ENCODE results near the gene MREG.

DNA sequence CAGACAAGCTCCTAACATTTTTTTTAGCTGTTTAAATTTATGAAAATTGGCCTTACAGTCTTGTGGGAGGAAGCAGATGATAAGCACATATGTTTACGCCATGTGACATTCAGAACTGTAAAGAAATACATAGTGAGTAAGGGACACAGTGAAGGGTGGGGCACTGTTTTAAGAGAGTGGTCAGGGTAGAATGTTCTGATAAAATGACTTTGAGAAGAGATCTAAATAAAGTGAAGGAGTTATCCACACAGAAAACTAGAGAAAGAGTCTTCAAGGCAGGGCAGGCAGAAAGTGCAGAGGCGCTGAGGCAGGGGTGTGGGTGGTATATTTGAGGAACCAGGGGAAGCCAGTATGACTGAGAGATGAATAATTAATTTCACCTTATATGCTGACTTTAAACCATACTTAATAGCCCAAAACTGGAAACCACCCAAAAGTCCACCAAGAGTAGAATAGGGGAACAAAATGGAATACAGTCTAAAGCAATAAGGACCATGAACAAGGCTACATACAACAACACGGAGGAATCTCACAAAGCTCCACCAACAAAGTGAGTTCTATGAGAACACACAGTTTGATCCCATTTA, 8.6 kb downstream of the MREG start:
- TF ChIP-seq, protein P1, sequence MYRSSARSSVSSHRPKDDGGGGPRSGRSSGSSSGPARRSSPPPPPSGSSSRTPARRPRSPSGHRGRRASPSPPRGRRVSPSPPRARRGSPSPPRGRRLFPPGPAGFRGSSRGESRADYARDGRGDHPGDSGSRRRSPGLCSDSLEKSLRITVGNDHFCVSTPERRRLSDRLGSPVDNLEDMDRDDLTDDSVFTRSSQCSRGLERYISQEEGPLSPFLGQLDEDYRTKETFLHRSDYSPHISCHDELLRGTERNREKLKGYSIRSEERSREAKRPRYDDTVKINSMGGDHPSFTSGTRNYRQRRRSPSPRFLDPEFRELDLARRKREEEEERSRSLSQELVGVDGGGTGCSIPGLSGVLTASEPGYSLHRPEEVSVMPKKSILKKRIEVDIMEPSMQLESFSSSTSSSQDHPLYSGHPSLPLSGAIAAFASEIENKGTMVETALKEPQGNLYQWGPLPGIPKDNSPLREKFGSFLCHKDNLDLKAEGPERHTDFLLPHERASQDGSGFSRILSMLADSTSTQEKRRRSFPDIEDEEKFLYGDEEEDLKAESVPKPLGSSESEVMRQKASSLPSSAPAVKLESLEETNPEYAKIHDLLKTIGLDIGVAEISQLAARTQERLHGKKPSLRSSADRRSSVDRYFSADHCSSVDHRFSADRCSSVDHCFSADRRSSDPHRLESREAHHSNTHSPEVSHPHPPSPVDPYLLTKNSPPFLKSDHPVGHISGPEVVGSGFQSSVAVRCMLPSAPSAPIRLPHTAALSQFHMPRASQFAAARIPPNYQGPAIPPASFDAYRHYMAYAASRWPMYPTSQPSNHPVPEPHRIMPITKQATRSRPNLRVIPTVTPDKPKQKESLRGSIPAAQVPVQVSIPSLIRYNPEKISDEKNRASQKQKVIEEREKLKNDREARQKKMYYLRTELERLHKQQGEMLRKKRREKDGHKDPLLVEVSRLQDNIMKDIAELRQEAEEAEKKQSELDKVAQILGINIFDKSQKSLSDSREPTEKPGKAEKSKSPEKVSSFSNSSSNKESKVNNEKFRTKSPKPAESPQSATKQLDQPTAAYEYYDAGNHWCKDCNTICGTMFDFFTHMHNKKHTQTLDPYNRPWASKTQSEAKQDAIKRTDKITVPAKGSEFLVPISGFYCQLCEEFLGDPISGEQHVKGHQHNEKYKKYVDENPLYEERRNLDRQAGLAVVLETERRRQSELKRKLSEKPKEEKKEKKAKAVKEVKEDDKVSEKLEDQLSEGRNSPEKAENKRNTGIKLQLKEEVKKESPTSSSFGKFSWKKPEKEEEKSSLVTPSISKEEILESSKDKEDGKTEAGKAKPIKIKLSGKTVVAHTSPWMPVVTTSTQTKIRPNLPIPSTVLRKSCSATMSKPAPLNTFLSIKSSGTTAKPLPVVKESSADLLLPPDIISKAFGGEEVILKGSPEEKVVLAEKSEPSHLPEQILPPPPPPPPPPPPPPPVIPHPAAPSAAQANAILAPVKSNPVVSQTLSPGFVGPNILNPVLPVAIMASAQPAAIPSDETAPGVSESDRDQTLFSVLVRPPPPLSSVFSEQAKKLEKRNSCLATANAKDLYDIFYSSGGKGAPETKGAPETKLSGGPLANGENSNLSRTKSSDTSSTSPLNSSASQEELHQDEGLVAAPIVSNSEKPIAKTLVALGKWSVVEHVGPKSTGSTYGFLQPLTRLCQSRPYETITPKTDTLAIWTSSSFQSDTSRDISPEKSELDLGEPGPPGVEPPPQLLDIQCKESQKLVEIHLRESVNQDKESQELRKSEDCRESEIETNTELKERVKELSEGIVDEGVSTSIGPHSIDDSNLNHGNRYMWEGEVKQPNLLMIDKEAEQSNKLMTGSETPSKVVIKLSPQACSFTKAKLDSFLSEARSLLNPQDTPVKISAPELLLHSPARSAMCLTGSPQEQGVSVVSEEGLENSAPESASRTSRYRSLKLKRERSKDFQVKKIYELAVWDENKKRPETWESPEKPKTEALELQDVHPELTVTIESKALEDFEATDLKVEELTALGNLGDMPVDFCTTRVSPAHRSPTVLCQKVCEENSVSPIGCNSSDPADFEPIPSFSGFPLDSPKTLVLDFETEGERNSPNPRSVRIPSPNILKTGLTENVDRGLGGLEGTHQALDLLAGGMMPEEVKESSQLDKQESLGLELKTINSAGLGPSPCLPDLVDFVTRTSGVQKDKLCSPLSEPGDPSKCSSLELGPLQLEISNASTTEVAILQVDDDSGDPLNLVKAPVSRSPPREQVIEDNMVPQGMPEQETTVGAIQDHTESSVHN (IDR thresholded peaks at IDR 0.05; ENCODE audit: borderline replicate concordance in 1 of 2, low read depth in 1 of 2): no peak
- no peak for TF ChIP-seq POLR2A (conservative IDR thresholded peaks at IDR 0.05)
- no peak for TF ChIP-seq KAT8 (IDR thresholded peaks at IDR 0.05; ENCODE audit: low read depth)
- TF ChIP-seq BHLHE40 (IDR thresholded peaks at IDR 0.05; ENCODE audit: low read length): no peak
- no peak for TF ChIP-seq FOXJ3 (CRISPR knock-in tag; IDR thresholded peaks at IDR 0.05)
- no peak for TF ChIP-seq TARDBP (IDR thresholded peaks at IDR 0.05)
- TF ChIP-seq SIN3A (IDR thresholded peaks at IDR 0.05; ENCODE audit: borderline replicate concordance in 2 of 2, control insufficient read depth in 1 of 2, low read depth in 2 of 2, low read length in 2 of 2): no peak
- no peak for TF ChIP-seq ZNF785 (CRISPR knock-in tag; IDR thresholded peaks at IDR 0.05)
- TF ChIP-seq, protein P2, sequence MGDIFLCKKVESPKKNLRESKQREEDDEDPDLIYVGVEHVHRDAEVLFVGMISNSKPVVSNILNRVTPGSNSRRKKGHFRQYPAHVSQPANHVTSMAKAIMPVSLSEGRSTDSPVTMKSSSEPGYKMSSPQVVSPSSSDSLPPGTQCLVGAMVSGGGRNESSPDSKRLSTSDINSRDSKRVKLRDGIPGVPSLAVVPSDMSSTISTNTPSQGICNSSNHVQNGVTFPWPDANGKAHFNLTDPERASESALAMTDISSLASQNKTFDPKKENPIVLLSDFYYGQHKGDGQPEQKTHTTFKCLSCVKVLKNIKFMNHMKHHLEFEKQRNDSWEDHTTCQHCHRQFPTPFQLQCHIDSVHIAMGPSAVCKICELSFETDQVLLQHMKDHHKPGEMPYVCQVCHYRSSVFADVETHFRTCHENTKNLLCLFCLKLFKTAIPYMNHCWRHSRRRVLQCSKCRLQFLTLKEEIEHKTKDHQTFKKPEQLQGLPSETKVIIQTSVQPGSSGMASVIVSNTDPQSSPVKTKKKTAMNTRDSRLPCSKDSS (IDR thresholded peaks at IDR 0.05; ENCODE audit: low read depth, partially characterized antibody): no peak
- no peak for TF ChIP-seq ZKSCAN3 (CRISPR knock-in tag; IDR thresholded peaks at IDR 0.05)
- TF ChIP-seq YY1 (IDR thresholded peaks at IDR 0.05; ENCODE audit: borderline replicate concordance in 1 of 3, control insufficient read depth in 1 of 3, extremely low read depth in 1 of 3, insufficient read depth in 3 of 3, insufficient read length in 1 of 3, insufficient replicate concordance in 2 of 3, low read depth in 1 of 3, low read length in 2 of 3): no peak
- TF ChIP-seq, protein P3, sequence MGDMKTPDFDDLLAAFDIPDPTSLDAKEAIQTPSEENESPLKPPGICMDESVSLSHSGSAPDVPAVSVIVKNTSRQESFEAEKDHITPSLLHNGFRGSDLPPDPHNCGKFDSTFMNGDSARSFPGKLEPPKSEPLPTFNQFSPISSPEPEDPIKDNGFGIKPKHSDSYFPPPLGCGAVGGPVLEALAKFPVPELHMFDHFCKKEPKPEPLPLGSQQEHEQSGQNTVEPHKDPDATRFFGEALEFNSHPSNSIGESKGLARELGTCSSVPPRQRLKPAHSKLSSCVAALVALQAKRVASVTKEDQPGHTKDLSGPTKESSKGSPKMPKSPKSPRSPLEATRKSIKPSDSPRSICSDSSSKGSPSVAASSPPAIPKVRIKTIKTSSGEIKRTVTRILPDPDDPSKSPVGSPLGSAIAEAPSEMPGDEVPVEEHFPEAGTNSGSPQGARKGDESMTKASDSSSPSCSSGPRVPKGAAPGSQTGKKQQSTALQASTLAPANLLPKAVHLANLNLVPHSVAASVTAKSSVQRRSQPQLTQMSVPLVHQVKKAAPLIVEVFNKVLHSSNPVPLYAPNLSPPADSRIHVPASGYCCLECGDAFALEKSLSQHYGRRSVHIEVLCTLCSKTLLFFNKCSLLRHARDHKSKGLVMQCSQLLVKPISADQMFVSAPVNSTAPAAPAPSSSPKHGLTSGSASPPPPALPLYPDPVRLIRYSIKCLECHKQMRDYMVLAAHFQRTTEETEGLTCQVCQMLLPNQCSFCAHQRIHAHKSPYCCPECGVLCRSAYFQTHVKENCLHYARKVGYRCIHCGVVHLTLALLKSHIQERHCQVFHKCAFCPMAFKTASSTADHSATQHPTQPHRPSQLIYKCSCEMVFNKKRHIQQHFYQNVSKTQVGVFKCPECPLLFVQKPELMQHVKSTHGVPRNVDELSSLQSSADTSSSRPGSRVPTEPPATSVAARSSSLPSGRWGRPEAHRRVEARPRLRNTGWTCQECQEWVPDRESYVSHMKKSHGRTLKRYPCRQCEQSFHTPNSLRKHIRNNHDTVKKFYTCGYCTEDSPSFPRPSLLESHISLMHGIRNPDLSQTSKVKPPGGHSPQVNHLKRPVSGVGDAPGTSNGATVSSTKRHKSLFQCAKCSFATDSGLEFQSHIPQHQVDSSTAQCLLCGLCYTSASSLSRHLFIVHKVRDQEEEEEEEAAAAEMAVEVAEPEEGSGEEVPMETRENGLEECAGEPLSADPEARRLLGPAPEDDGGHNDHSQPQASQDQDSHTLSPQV (IDR thresholded peaks at IDR 0.05): no peak
- no peak for TF ChIP-seq RFX7 (CRISPR knock-in tag; IDR thresholded peaks at IDR 0.05)

All from K562 (cell line).